HUES6 (cell line): ENCODE results near the gene PDE6A.

Experiments used
- H3K27ac ChIP-seq: 2 replicates; pipeline ENCODE4 v1.7.0; 2013; ENCODE audit warnings: low read depth, mild to moderate bottlenecking, low read length, inconsistent platforms
- H3K27me3 ChIP-seq: 2 replicates; pipeline ENCODE4 v1.6.1; 2013; ENCODE audit warnings: low read length; ENCODE audit not compliant: control insufficient read depth, insufficient read depth
- H3K36me3 ChIP-seq: 2 replicates; pipeline ENCODE4 v1.6.1; 2013; ENCODE audit warnings: low read length; ENCODE audit not compliant: control insufficient read depth, insufficient read depth
- H3K4me1 ChIP-seq: 2 replicates; pipeline ENCODE4 v1.6.1; 2013; ENCODE audit warnings: low read length; ENCODE audit not compliant: control insufficient read depth, insufficient read depth
- H3K4me3 ChIP-seq: 2 replicates; pipeline ENCODE4 v1.5.1; 2013; ENCODE audit warnings: low read depth, low read length
- H3K9ac ChIP-seq: one replicate; pipeline ENCODE4 v1.6.1; 2013; ENCODE audit warnings: mild to moderate bottlenecking, low read length
- H3K9me3 ChIP-seq: 2 replicates; pipeline ENCODE4 v1.6.1; 2013; ENCODE audit warnings: low read depth, low read length; ENCODE audit not compliant: control insufficient read depth, insufficient read depth

The PDE6A gene

GRCh38 chr5:149944666-149945065, at the start of gene PDE6A:
TSS of gene PDE6A (minus strand) at chr5:149944793. CDS start at chr5:149944673, 120 bp downstream.
- Histone ChIP-seq H3K27me3 (no peaks in the 10 kb centered on the region; the same call in 1 of the 2 replicates), H3K9ac (no peak within 1 kb of the TSS), H3K36me3 (no peaks in the 10 kb centered on the region), H3K27ac (no peak within 1 kb of the TSS), H3K9me3 (no peaks in the 10 kb centered on the region), H3K4me3 (no peak within 1 kb of the TSS), H3K4me1 (no peaks in the 10 kb centered on the region; the same call in 1 of the 2 replicates)

DNA sequence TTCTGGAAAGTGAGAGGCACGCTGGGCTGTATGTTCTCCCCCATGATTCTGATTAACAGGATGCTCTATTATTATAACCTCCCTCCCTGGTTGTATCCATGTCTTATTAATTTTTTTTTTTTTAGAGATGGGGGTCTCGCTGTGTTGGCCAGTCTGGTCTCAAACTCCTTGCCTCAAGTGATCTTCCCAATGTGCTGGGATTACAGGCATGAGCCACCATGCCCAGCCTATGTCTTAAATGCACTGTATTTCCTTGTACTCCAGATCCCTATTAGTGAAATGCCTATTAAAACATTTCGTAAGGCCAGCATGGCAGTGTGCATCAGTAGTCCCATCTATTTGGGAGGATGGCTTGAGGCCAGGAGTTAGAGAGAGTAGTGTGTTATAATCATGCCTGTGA, 48.9 kb upstream of the PDE6A start:
- Histone ChIP-seq H3K9ac (no peak overlapping the region), H3K9me3 (no peaks in the 10 kb centered on the region), H3K4me3 (no peak overlapping the region), H3K27ac (no peak overlapping the region), H3K4me1 (no peaks in the 10 kb centered on the region), H3K36me3 (peaks cover 8% of the 10 kb centered on the region; the same call in 1 of the 2 replicates), H3K27me3 (no peaks in the 10 kb centered on the region)

- peaks cover 8% of the 10 kb centered on the region; the same call in 1 of the 2 replicates for H3K36me3 ChIP-seq
Measured at GRCh38 chr5:149990518-149991376, 46.2 kb upstream of the PDE6A start.

GRCh38 chr5:149988126-149988525, 43.5 kb upstream of the PDE6A start:
- Histone ChIP-seq H3K9me3 (no peaks in the 10 kb centered on the region), H3K27ac (no peak overlapping the region), H3K4me3 (no peak overlapping the region)

More at GRCh38 chr5:149990518-149991376, 46.2 kb upstream of the PDE6A start:
- Histone ChIP-seq H3K4me1 (no peaks in the 10 kb centered on the region), H3K27ac (no peak overlapping the region), H3K9me3 (no peaks in the 10 kb centered on the region), H3K4me3 (no peak overlapping the region), H3K9ac (no peak overlapping the region), H3K27me3 (no peaks in the 10 kb centered on the region)

DNA sequence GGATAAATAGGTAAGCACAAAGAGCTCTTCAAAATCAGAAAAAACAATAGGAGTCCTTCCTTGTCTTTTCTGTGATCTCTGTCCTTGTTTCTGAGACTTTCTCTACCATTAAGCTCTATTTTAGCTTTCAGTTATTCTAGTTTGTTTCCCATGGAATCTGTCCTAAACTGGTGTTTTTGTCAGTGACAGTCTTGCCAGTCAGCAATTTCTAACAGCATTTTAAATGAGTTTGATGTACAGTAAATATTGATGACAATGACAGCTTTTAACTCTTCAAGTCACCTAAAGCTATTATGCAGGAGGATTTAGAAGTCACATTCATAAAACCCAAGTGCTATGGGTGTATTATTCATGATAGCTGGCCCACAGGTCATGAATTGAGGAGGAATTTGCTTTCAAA, 37.9 kb upstream of the PDE6A start:
- no peaks in the 10 kb centered on the region for H3K27me3 ChIP-seq
- H3K4me1 ChIP-seq = no peaks in the 10 kb centered on the region
- no peak overlapping the region for H3K4me3 ChIP-seq
- no peak overlapping the region for H3K27ac ChIP-seq
- no peak overlapping the region for H3K9ac ChIP-seq
- H3K9me3 ChIP-seq = no peaks in the 10 kb centered on the region
- H3K36me3 ChIP-seq = peaks cover 15% of the 10 kb centered on the region

More at GRCh38 chr5:149988126-149988525, 43.5 kb upstream of the PDE6A start:
- Histone ChIP-seq H3K9ac (no peak overlapping the region), H3K36me3 (no peaks in the 10 kb centered on the region), H3K27me3 (no peaks in the 10 kb centered on the region), H3K4me1 (no peaks in the 10 kb centered on the region)

- no peaks in the 10 kb centered on the region for H3K9me3 ChIP-seq
- H3K27me3 ChIP-seq = no peaks in the 10 kb centered on the region
- H3K9ac ChIP-seq = no peak overlapping the region
- H3K27ac ChIP-seq = no peak overlapping the region
- no peak overlapping the region for H3K4me3 ChIP-seq
- no peaks in the 10 kb centered on the region for H3K4me1 ChIP-seq
- H3K36me3 ChIP-seq = peaks cover 15% of the 10 kb centered on the region
Measured at GRCh38 chr5:149981206-149981605, 36.6 kb upstream of the PDE6A start.

GRCh38 chr5:149979896-149980295, 35.3 kb upstream of the PDE6A start:
- H3K36me3 ChIP-seq = peaks cover 15% of the 10 kb centered on the region
- H3K27me3 ChIP-seq = no peaks in the 10 kb centered on the region
- no peak overlapping the region for H3K4me3 ChIP-seq
- no peak overlapping the region for H3K27ac ChIP-seq
- H3K9me3 ChIP-seq = no peaks in the 10 kb centered on the region
- no peak overlapping the region for H3K9ac ChIP-seq
- no peaks in the 10 kb centered on the region for H3K4me1 ChIP-seq

DNA sequence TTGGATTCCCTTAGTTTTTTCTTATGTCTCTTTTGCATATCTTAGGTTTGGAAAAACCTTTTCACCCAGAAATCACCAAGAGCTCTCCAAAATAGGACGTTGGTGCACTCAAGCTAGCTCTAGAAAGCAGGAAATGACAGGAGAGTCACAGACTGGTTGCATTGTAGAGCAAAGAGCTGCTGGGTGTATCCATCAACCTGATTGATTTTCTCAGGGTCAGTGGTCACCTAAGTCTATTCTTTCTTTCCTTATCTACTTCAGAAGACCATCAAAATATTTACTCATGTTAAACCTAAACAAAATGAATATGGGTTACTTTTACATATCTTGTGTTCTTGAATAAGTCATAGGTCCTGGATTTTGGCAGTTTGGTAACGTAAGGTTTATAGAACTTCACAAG, 30.8 kb upstream of the PDE6A start:
- H3K27ac ChIP-seq = no peak overlapping the region
- no peak overlapping the region for H3K4me3 ChIP-seq
- H3K27me3 ChIP-seq = no peaks in the 10 kb centered on the region
- H3K36me3 ChIP-seq = peaks cover 11% of the 10 kb centered on the region
- no peak overlapping the region for H3K9ac ChIP-seq
- H3K4me1 ChIP-seq = no peaks in the 10 kb centered on the region
- no peaks in the 10 kb centered on the region for H3K9me3 ChIP-seq

- Histone ChIP-seq H3K36me3 (no peaks in the 10 kb centered on the region), H3K27ac (no peak overlapping the region), H3K27me3 (no peaks in the 10 kb centered on the region), H3K9me3 (no peaks in the 10 kb centered on the region), H3K4me1 (no peaks in the 10 kb centered on the region), H3K4me3 (no peak overlapping the region), H3K9ac (no peak overlapping the region)
Measured at GRCh38 chr5:149969181-149969930, 24.8 kb upstream of the PDE6A start.

DNA sequence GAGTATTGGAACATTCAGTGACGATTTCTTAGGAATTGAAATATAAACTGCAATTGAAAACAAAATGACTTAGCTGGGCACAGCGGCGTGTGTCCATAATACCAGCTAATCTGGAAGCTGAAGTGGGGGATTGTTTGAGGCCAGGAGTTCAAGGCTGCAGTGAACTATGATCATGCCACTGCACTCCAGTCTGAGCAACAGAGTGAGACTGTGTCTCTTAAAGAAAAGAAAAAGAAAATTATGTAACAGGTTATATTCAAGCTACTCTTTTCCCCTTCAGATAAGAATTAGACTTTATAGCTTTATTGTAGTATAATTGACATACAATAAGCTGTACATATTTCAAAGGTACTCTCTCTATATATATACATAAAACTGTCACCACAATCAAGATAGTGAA, 22.4 kb upstream of the PDE6A start:
- Histone ChIP-seq H3K27ac (no peak overlapping the region), H3K36me3 (no peaks in the 10 kb centered on the region), H3K9ac (no peak overlapping the region)

GRCh38 chr5:149963729-149964128, 19.1 kb upstream of the PDE6A start:
- Histone ChIP-seq H3K9me3 (no peaks in the 10 kb centered on the region), H3K9ac (no peak overlapping the region), H3K4me3 (no peak overlapping the region), H3K36me3 (no peaks in the 10 kb centered on the region), H3K27me3 (peaks cover 6% of the 10 kb centered on the region; the same call in 1 of the 2 replicates), H3K27ac (no peak overlapping the region), H3K4me1 (peaks cover 13% of the 10 kb centered on the region)

More for the DNA sequence above, 22.4 kb upstream of the PDE6A start:
- Histone ChIP-seq H3K4me3 (no peak overlapping the region), H3K4me1 (no peaks in the 10 kb centered on the region), H3K27me3 (no peaks in the 10 kb centered on the region), H3K9me3 (no peaks in the 10 kb centered on the region)
